Coronary artery (tissue), 2 donors: ENCODE measurements around the gene TNPO2.
A peak's percentile ranks its signal among the peaks of the same experiment; 100 is the strongest.

Experiments used
- DNase-seq: peaks from one replicate; pipeline ENCODE4 v3.0.0-alpha.2; 2017; ENCODE audit warnings: low spot score
- H3K27ac ChIP-seq, 2 donors: fragments of 200-600 bp; sonication (generic); one replicate each; pipeline ENCODE4 v1.5.1; 2016 to 2019
- H3K4me3 ChIP-seq: fragments of 200-600 bp; sonication (generic); 2 replicates; pipeline ENCODE4 v1.5.1; 2016; ENCODE audit warnings: mild to moderate bottlenecking, moderate library complexity
- TF ChIP-seq, protein P1 (sequence below): fragments of 200-600 bp; sonication (generic); IDR thresholded peaks from one replicate; pipeline ENCODE4 v1.5.1; 2019; ENCODE audit warnings: antibody characterized with exemption

TNPO2 gene

DNA sequence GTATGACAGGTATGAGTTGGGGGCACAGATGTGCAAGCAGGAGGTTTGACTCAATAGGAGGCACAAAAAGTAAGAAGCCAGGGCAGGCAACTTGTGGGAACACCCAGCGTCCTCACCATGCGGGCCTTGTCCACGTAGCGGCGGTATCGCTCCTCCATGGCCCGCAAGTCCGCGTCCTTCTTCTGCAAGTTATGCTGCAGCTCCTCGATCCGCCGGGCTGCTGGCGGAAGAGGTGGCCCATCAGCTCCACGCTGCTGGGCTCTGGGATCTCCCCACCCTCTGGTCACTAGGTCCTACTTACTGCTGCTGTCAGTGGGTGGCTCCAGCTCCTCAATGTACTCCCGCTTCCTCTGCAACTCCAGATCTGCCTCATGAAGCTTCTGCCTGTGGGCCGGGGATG lies 41.0 kb upstream of the TNPO2 start:
- TF ChIP-seq, protein P1, sequence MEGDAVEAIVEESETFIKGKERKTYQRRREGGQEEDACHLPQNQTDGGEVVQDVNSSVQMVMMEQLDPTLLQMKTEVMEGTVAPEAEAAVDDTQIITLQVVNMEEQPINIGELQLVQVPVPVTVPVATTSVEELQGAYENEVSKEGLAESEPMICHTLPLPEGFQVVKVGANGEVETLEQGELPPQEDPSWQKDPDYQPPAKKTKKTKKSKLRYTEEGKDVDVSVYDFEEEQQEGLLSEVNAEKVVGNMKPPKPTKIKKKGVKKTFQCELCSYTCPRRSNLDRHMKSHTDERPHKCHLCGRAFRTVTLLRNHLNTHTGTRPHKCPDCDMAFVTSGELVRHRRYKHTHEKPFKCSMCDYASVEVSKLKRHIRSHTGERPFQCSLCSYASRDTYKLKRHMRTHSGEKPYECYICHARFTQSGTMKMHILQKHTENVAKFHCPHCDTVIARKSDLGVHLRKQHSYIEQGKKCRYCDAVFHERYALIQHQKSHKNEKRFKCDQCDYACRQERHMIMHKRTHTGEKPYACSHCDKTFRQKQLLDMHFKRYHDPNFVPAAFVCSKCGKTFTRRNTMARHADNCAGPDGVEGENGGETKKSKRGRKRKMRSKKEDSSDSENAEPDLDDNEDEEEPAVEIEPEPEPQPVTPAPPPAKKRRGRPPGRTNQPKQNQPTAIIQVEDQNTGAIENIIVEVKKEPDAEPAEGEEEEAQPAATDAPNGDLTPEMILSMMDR: no peak
- Histone ChIP-seq H3K4me3 (no peak overlapping the region), H3K27ac (no peak overlapping the region)
- no peak for DNase-seq

DNA sequence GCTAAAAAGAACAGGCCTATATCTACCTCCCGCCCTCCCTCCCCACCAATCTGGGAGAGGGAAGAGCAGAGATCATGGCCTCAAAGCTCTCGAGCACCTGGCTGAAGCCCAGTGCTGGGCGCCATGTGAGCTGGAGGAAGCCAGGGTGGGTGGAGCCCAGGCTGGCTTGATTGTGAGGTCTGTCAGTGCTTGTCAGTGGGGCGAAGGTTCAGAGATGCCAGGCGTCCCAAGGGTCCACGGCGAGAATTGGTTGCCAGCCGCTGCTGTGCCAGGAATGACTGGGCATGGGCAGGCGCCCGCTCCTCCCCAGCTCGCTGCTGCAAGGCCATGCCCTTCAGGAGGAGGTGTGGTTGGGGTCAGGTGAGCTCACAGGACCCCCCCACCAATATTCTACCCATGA lies 39.4 kb upstream of the TNPO2 start:
- no peak for DNase-seq
- TF ChIP-seq, protein P1: no peak
- no peak overlapping the region for H3K27ac ChIP-seq
- no peak overlapping the region for H3K4me3 ChIP-seq

DNA sequence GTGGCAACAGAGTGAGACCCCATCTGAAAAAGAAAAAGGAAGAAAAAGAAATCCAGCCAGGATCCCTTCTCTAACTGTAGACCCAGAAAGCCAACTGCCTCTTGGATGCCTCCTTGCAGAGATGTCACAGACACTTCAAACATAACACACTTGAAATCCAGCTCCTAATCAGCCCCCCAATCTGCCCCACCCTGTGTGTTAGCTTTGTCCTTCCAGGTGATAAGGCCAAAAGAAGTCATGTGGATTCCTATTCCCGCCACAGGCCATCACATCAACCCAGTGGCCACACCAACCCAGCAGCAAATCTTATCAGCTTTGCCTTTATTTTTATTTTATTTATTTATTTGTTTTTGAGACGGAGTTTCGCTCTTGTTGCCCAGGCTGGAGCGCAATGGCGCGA lies 36.0 kb upstream of the TNPO2 start:
- no peak overlapping the region for H3K4me3 ChIP-seq
- DNase-seq: no peak
- H3K27ac ChIP-seq: no peak overlapping the region
- TF ChIP-seq, protein P1: no peak

DNA sequence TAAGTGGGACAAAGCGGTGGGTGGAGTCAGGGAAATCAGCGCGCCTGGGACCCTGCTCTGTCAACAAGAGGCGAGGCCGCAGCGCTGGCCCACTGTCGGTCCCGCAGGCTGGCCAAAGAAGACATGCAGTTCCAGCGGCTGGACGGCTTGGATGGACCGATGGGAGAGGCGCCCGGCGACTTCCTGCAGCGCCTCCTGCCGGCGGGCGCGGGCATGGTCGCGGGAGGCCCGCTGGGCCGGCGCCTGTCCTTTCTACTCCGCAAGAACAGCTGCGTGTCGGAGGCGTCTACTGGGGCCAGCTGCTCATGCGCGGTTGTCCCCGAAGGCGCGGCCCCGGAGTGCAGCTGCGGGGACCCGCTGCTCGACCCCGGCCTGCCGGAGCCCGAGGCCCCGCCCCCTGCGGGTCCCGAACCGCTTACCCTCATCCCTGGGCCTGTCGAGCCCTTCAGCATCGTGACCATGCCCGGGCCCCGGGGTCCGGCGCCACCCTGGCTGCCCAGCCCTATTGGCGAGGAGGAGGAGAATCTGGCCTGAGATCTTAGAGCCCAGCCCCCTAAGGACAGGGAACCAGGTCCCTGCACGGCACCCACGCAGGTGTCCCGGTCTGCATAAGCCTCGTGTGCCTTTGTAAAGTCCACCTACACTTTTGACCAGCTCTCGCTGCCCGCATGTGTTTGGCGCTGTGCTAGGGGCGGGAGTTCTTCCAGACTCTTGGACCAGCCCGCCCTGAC lies 34.0 kb upstream of the TNPO2 start:
- peak overlapping the region in 1 of 2 donors; percentile 27 for H3K27ac ChIP-seq
- peak overlapping the region; percentile 62 for H3K4me3 ChIP-seq
- no peak for DNase-seq
- TF ChIP-seq, protein P1: peak; percentile 81

DNA sequence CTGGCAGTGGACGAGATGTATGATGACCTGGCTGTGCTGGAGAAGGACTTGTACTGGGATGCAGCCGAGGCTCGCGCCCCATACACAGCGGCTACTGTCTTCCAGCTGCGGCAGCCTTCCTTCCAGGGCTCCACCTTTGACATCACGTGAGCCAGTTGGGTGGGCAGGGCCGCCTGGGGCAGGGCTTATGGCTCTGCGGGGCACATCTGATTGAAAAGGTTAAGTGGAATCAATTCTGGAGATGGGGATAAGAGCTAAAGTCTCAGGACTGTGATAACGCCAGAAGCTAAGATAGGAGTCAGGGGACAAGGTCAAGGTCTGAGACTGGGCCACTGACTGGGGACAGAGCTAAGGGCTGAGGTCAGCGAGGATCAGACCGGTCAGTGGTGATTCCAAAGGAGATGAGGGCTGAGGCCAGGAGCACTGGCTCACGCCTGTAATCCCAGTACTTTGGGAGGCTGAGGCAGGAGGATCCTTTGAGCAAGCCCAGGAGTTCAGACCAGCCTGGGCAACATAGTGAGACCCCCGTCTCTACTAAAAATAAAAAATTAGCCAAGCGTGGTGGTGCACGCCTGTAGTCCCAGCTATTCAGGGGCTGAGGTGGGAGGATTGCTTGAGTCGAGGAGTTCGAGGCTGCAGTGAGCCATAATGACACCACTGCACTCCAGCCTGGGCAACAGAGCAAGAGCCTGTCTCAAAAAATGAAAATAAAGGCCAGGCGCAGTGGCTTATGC lies 32.6 kb upstream of the TNPO2 start:
- Histone ChIP-seq H3K27ac (no peak overlapping the region), H3K4me3 (no peak overlapping the region)
- no peak for DNase-seq
- TF ChIP-seq, protein P1: no peak

DNA sequence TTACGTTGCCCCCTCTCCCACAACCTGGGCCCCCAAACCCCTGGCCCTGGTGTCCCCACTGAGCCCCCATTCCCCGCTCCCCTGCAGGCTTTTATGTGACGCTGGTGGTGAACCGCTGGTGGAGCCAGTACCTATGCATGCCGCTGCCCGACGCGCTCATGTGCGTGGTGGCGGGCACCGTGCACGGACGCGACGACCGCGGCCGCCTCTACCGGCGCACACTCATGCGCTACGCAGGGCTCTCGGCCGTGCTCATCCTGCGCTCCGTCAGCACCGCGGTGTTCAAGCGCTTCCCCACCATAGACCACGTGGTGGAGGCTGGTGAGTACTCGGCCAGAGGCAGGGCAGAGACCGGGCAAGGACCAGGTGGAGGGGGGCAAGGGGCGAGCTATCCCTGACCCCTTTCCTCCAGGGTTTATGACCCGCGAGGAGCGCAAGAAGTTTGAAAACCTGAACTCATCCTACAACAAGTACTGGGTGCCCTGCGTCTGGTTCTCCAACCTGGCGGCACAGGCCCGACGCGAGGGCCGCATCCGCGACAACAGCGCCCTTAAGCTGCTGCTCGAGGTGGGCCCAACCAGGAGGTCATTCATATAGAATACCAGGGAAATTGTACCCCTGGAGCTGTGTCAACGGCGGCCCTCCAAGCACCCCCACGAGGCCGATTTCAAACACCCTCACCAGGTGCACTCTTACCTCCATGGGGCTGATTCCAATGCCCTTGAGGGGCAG lies 30.9 kb upstream of the TNPO2 start:
- no peak for DNase-seq
- TF ChIP-seq, protein P1: no peak
- Histone ChIP-seq H3K4me3 (no peak overlapping the region), H3K27ac (no peak overlapping the region)
